HG03457 (cell line): Measurements from ENCODE around the gene TRIM49D1.
"Not testable (repeated sequence)": the region's sequence is repeated elsewhere in the genome, so short reads cannot be mapped to it uniquely, and the experiment has no call there.

Experiments used
- ATAC-seq: cut with Tn5 transposase; IDR thresholded peaks from one replicate; pipeline ENCODE4 v1.9.1; 2021; ENCODE audit warnings: moderate number of reproducible peaks; ENCODE audit not compliant: unreplicated experiment

The TRIM49D1 gene

GRCh38 chr11:89922195-89922660 lies at the start of gene TRIM49D1:
Gene TRIM49D1 (minus strand): TSS chr11:89922245. CDS start chr11:89917710, 4,535 bp downstream.
- ATAC-seq: no peak

GRCh38 chr11:89965737-89966136 lies 43.7 kb upstream of the TRIM49D1 start, which contains the start of gene TRIM64:
Gene TRIM64 (plus strand): TSS chr11:89966037. CDS start chr11:89968504, 2,467 bp downstream.
- not testable (repeated sequence) for ATAC-seq

GRCh38 chr11:89960833-89961232 lies 38.8 kb upstream of the TRIM49D1 start:
- ATAC-seq: not testable (repeated sequence)

- ATAC-seq: not testable (repeated sequence)
Measured at GRCh38 chr11:89923764-89924163, 1.7 kb upstream of the TRIM49D1 start, which contains the start of gene TRIM49D2. Gene TRIM49D2 (plus strand): TSS chr11:89924064. CDS start chr11:89926762, 2,698 bp downstream.

- ATAC-seq: not testable (repeated sequence)
Measured at GRCh38 chr11:89900809-89901208, 21.2 kb downstream of the TRIM49D1 start.

GRCh38 chr11:89893245-89893644 lies 28.8 kb downstream of the TRIM49D1 start:
- not testable (repeated sequence) for ATAC-seq

- not testable (repeated sequence) for ATAC-seq
Measured at GRCh38 chr11:89877511-89877910, 44.5 kb downstream of the TRIM49D1 start.

GRCh38 chr11:89872588-89872987 lies 49.5 kb downstream of the TRIM49D1 start:
- not testable (repeated sequence) for ATAC-seq

- not testable (repeated sequence) for ATAC-seq
Measured at GRCh38 chr11:89865223-89865622, 56.8 kb downstream of the TRIM49D1 start.

GRCh38 chr11:89863906-89864704 lies 57.9 kb downstream of the TRIM49D1 start:
- not testable (repeated sequence) for ATAC-seq
